ENCODE data around the gene MYO15A. TPM values are rescaled to one million over a fixed set of nuclear protein-coding genes. Genes with fewer than 3 reads are reported as not detected.

The MYO15A gene, protein sequence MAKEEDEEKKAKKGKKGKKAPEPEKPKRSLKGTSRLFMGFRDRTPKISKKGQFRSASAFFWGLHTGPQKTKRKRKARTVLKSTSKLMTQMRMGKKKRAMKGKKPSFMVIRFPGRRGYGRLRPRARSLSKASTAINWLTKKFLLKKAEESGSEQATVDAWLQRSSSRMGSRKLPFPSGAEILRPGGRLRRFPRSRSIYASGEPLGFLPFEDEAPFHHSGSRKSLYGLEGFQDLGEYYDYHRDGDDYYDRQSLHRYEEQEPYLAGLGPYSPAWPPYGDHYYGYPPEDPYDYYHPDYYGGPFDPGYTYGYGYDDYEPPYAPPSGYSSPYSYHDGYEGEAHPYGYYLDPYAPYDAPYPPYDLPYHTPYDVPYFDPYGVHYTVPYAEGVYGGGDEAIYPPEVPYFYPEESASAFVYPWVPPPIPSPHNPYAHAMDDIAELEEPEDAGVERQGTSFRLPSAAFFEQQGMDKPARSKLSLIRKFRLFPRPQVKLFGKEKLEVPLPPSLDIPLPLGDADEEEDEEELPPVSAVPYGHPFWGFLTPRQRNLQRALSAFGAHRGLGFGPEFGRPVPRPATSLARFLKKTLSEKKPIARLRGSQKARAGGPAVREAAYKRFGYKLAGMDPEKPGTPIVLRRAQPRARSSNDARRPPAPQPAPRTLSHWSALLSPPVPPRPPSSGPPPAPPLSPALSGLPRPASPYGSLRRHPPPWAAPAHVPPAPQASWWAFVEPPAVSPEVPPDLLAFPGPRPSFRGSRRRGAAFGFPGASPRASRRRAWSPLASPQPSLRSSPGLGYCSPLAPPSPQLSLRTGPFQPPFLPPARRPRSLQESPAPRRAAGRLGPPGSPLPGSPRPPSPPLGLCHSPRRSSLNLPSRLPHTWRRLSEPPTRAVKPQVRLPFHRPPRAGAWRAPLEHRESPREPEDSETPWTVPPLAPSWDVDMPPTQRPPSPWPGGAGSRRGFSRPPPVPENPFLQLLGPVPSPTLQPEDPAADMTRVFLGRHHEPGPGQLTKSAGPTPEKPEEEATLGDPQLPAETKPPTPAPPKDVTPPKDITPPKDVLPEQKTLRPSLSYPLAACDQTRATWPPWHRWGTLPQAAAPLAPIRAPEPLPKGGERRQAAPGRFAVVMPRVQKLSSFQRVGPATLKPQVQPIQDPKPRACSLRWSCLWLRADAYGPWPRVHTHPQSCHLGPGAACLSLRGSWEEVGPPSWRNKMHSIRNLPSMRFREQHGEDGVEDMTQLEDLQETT (N-terminal part only)
- total RNA-seq, result 0.86 and 1.4 TPM in 2 replicates

DNA sequence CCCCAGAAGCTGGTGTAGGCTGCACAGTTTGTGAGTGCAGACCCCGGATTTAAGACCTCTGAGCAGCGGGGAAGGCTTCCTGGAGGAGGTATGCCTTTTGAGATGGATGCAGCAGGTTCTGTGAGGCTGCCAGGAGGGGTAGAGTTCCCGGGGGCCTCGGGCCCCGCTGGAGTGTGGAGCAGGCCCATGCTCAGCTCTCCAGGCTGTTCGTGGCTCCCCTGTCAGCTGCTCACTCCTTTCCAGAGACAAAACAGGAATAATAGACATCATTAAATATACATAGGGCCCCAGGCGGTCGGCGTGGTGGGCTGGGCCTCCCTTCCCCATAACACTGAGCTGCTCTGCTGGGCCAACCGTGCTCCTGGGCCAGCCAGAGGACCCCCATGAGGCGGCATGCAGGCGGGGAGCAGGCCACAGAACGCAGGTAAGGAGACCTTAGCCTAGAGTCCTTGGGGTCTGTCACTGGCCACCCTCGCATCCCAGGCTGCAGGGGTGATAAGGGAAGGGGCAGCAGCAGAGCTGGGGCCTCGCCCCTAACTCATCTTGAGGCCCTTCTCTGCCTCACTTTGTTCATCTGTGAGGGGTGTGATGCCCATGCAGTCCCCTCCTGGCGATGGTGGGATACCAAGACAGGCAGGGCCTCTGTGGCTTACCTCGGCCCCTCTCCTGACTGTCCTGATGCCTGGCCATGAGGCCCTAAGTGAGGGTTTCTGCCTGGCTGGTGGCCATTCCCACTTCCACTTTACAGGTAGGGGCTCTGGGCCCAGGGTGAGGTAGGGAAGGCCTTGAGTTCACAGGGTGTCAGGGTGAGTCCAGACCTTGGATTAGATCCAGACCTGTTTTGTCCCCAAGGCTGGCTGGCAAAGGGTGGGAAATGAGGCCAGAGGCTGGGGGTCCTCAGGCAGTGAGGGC, at the start of gene MYO15A:
Gene MYO15A (plus strand): TSS at position 356 of the 912 bp plus-strand sequence. CDS start 10,045 bp downstream, outside the sequence.

DNA sequence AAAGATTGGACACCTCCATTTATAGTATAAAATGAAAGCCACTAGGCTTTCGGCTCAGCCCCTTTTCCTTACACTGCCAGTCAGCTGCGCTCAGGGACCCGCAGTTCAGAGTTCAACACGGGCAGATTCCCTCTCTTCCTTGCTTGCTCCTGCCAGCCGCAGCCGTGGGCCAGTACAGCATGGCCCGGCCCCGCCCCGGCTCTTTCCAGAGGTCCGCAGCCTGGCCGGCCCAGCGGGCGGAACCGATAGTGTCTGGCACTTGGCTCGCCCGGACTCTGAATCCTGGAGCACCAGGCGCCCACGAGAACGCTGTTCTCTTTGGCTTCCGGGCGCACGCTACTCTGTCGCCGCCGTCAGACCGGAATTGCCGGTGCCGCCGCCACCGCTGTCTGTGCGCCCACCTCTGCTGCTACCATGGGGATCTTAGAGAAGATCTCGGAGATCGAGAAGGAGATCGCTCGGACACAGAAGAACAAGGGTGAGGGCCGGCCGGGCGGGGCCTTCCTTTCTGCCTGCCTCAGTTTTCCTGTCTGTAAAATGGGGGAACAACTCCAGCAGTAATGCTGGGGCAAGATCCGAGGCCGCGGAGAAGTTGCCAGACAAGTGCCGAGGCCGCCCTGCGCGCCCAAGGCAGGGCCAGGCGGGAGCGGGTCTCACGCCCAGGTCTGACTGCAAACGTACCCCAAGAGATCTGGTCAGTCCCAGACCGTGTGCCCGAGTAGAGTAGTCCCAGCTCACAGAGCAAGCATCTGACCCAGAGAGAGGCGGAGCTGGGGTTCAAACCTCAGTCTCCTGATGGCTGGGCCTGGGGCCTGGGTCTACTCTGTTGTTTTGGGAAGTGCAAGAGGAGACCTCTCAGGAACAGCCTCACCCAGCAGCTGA, 20.7 kb upstream of the MYO15A start, which contains the start of gene DRG2:
Gene DRG2 (plus strand): TSS at position 339 of the 882 bp plus-strand sequence. CDS start 76 bp downstream, at position 415.

DNA sequence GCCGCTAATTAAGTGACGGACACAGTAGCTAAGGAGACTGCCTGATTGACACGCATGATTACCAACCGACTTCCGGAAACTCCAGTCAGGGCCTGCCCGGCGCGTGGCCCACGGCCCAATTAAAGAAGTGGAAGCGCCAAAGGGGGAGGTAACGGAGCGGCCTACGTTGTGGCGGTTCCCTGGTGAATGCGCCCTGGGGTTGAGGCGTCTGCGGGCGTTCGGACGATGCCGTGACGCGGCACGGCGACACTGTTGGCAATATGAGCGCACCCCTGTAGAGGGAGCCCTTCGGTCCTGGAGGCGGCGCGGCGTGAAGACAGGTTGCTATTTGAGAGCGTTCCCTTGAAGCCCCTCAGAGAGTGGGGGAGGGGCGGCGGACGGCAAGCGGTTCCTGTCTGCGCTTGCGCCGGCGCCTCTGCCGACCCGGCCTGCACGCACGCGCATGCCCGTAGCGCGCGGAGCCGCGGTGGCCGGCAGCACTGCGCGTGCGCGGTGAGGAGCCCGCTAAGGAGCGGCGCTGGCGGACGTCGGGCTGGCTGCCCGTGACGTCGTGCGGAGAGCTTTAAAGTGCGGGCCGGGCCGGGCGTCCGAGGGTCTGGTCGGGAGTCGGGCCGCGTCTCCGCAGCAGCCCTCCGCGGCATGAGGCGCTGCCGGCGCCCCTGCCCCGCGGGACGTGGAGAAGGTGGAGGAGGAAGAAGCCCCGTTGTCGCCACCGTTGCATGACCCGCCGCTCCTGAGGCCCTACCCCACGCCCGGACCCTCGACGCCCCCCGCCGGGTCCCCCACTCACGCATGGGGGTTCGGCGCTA, 75.0 kb downstream of the MYO15A start, which contains the start of gene ALKBH5:
Gene ALKBH5 (plus strand): TSS at position 495 of the 809 bp plus-strand sequence. CDS start 416 bp downstream, outside the sequence.

DNA sequence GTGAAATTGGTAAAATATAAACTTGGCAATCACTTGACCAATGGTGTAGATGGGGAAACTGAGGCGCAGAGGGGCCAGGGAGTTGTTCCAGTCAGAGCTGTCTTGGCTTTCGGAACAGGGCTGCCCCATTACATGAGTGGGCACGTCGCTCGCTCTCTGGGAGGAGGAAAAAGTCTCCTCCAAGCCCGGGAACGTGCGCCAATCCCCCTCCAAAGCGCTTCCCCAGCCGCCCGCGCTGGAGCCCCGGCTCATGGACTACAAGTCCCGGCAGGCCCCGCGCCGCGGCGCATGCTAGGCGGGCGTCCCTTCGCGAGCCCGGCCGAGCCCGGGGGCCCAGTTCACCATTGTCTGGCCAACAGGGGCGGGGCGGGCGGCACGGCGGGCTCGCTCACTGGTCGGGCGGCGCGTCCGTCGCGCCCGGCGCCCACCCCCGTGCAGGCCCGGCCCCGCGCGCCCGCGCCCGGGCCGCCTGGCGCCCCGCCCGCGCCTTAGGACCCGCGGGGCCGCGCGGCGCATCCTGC, 116.6 kb downstream of the MYO15A start, which contains the start of gene LLGL1:
Gene LLGL1 (plus strand): TSS at position 515 of the 521 bp plus-strand sequence. CDS start 48 bp downstream, outside the sequence.

Other genes with a start within 250 kb of the MYO15A start
- 42.6 and 60.2 TPM in 2 replicates for gene TOM1L2, start 136.4 kb upstream of the MYO15A start, total RNA-seq
- gene DRC3, start 135.9 kb upstream of the MYO15A start, total RNA-seq, result 2.1 and 2.7 TPM in 2 replicates
- 14.8 and 18.4 TPM in 2 replicates for gene ATPAF2, start 69.6 kb upstream of the MYO15A start, total RNA-seq
- gene GID4, start 69.3 kb upstream of the MYO15A start, total RNA-seq, result 14.2 and 18.0 TPM in 2 replicates
- 30.4 and 37.0 TPM in 2 replicates for gene DRG2, start 20.8 kb upstream of the MYO15A start, total RNA-seq
- 147 and 150 TPM in 2 replicates for gene ALKBH5, start 75.1 kb downstream of the MYO15A start, total RNA-seq
- 39.0 and 39.9 TPM in 2 replicates for gene LLGL1, start 116.9 kb downstream of the MYO15A start, total RNA-seq
- gene FLII, start 150.0 kb downstream of the MYO15A start, total RNA-seq, result 226 and 239 TPM in 2 replicates
- 16.7 and 19.1 TPM in 2 replicates for gene MIEF2, start 151.9 kb downstream of the MYO15A start, total RNA-seq
- gene TOP3A, start 206.2 kb downstream of the MYO15A start, total RNA-seq, result 37.7 and 47.0 TPM in 2 replicates
- 22.1 and 22.5 TPM in 2 replicates for gene SMCR8, start 206.5 kb downstream of the MYO15A start, total RNA-seq

All from articular chondrocyte of knee joint (primary cell).